Keratinocyte (primary cell): ENCODE results near the gene WASF2. TPM values are rescaled to one million over a fixed set of nuclear protein-coding genes. Genes with fewer than 3 reads are reported as not detected.

Experiments used
- DNase-seq: peaks from one replicate; pipeline ENCODE4 v3.0.0-alpha.2; 2011; ENCODE audit warnings: low read depth, missing footprints, low spot score
- FAIRE-seq: peaks from 2 replicates; lab custom pipeline; 2011; peaks lifted over from hg19 to GRCh38; lab: Jason Lieb, UNC
- H2AFZ ChIP-seq: 2 replicates; pipeline ENCODE4 v1.6.0; 2012; ENCODE audit warnings: low read length, control low read depth, inconsistent platforms; ENCODE audit not compliant: control insufficient read depth
- H3K27ac ChIP-seq: 2 replicates; pipeline ENCODE4 v1.5.1; 2011; ENCODE audit warnings: low read length; ENCODE audit not compliant: control insufficient read depth, insufficient read depth
- H3K27me3 ChIP-seq: 3 replicates; pipeline ENCODE4 v1.6.0; 2011; ENCODE audit warnings: low read length; ENCODE audit not compliant: control insufficient read depth, insufficient read depth; ENCODE audit errors: extremely low read depth
- H3K36me3 ChIP-seq, 2 experiments: 2 replicates in 1 of 2; 3 replicates in 1 of 2; pipeline ENCODE4 v1.5.1; 2011; ENCODE audit warnings: low read length in 2 of 2, mild to moderate bottlenecking in 1 of 2; ENCODE audit not compliant: control insufficient read depth in 2 of 2, insufficient read depth in 2 of 2; ENCODE audit errors: extremely low read depth in 1 of 2
- H3K4me1 ChIP-seq: 3 replicates; pipeline ENCODE4 v1.5.1; 2011; ENCODE audit warnings: low read length; ENCODE audit not compliant: control insufficient read depth, insufficient read depth; ENCODE audit errors: extremely low read depth
- H3K4me2 ChIP-seq: 3 replicates; pipeline ENCODE4 v1.6.0; 2011; ENCODE audit warnings: low read depth, low read length; ENCODE audit not compliant: control insufficient read depth, insufficient read depth; ENCODE audit errors: extremely low read depth
- H3K4me3 ChIP-seq, 3 experiments: fragments of 200-600 bp in 1 of 3; sonication (generic) in 1 of 3; 2 replicates in 2 of 3; 3 replicates in 1 of 3; pipeline ENCODE4 v1.5.1; 2011 to 2016; ENCODE audit warnings: low read length in 3 of 3, mild to moderate bottlenecking in 3 of 3, control low read depth in 2 of 3, inconsistent platforms in 1 of 3, low read depth in 1 of 3, mixed read lengths in 1 of 3, mixed run types in 1 of 3, moderate library complexity in 1 of 3; ENCODE audit not compliant: control insufficient read depth in 2 of 3, insufficient read depth in 2 of 3; ENCODE audit errors: extremely low read depth in 1 of 3
- H3K79me2 ChIP-seq: 2 replicates; pipeline ENCODE4 v1.6.0; 2012; ENCODE audit warnings: low read length; ENCODE audit not compliant: control insufficient read depth, insufficient read depth
- H3K9ac ChIP-seq: 3 replicates; pipeline ENCODE4 v1.6.0; 2011; ENCODE audit warnings: low read length; ENCODE audit not compliant: control insufficient read depth, insufficient read depth; ENCODE audit errors: extremely low read depth
- H3K9me1 ChIP-seq: 3 replicates; pipeline ENCODE4 v1.6.0; 2011; ENCODE audit warnings: low read length; ENCODE audit not compliant: control insufficient read depth, insufficient read depth; ENCODE audit errors: extremely low read depth
- H3K9me3 ChIP-seq: 2 replicates; pipeline ENCODE4 v1.5.1; 2012; ENCODE audit warnings: low read depth, low read length; ENCODE audit not compliant: control insufficient read depth
- H4K20me1 ChIP-seq: 3 replicates; pipeline ENCODE4 v1.6.0; 2011; ENCODE audit warnings: low read length; ENCODE audit not compliant: control insufficient read depth, insufficient read depth; ENCODE audit errors: extremely low read depth
- CTCF ChIP-seq, 3 experiments: IDR thresholded peaks in 1 of 3; conservative IDR thresholded peaks in 1 of 3; optimal IDR thresholded peaks in 1 of 3; 2 replicates in 2 of 3; 3 replicates in 1 of 3; pipeline versions ENCODE3 to v1.5.1; 2011; ENCODE audit warnings: low read length in 3 of 3, mild to moderate bottlenecking in 3 of 3, moderate library complexity in 2 of 3, control low read depth in 1 of 3, inconsistent platforms in 1 of 3; ENCODE audit not compliant: insufficient read depth in 2 of 3; ENCODE audit errors: extremely low read depth in 1 of 3
- EZH2 ChIP-seq: IDR thresholded peaks from one replicate; pipeline ENCODE4 v1.6.1; 2012; ENCODE audit warnings: inconsistent platforms, mild to moderate bottlenecking, low read length, moderate library complexity
- dilution Hi-C: fragments of 300-500 bp; cut with MboI; formaldehyde crosslinking; loops from one replicate; pipeline ENCODE4 v1.7.0; 2020; ENCODE audit warnings: low sequenced_read_pairs; ENCODE audit not compliant: extremely low pct_ligation_motif_present
- polyA plus RNA-seq, 5 experiments: library from polyadenylated mRNA; depleted of rRNA in 3 of 5; stranded (reverse) in 3 of 5; stranded (forward) in 1 of 5; unstranded in 1 of 5; fragments of >200 nt; gene quantifications; 1 replicate in 1 of 5; 2 replicates in 3 of 5; 3 replicates in 1 of 5; pipeline versions ENCODE4 v1.2.1 to v1.2.3, GENCODE V29; 2011 to 2012; ENCODE audit warnings: missing spikeins in 2 of 5, low read depth in 1 of 5, low replicate concordance in 1 of 5

Gene WASF2
- polyA plus RNA-seq, 1 donor (not counting 4 experiments of a cell fraction or from before 2014, with no cell fraction given), result 42.9 TPM

GRCh38 chr1:27535386-27535785 is 45.4 kb upstream of the WASF2 start:
- Histone ChIP-seq H3K79me2 (peaks cover 2% of the 10 kb centered on the region), H3K9me1 (peaks cover 7% of the 10 kb centered on the region), H3K36me3 (peaks cover 4 to 15% of the 10 kb centered on the region in 2 experiments), H3K27me3 (no peaks in the 10 kb centered on the region), H3K9me3 (no peaks in the 10 kb centered on the region), H3K27ac (peak overlapping the region; percentile 40), H2AFZ (no peak overlapping the region), H3K4me2 (no peak overlapping the region), H3K9ac (no peak overlapping the region), H4K20me1 (no peaks in the 10 kb centered on the region), H3K4me3 (no peak overlapping the region), H3K4me1 (peaks cover 53% of the 10 kb centered on the region)
- DNase-seq, result no peak
- no peak for TF ChIP-seq CTCF (optimal IDR thresholded peaks at IDR 0.05 in 1 of 3, IDR thresholded peaks at IDR 0.05 in 1 of 3, conservative IDR thresholded peaks at IDR 0.05 in 1 of 3; ENCODE audit: extremely low read depth in 1 of 3, insufficient read depth in 2 of 3, low read length in 3 of 3)
- FAIRE-seq, result no peak
- dilution Hi-C loops, result no loop called here

GRCh38 chr1:27531959-27532685 is 42.2 kb upstream of the WASF2 start:
- DNase-seq, result no peak
- H3K9me1 ChIP-seq, result peaks cover 1% of the 10 kb centered on the region
- no peak overlapping the region for H2AFZ ChIP-seq
- peaks cover 45% of the 10 kb centered on the region for H3K4me1 ChIP-seq
- no peak overlapping the region for H3K9ac ChIP-seq
- no peaks in the 10 kb centered on the region for H3K27me3 ChIP-seq
- H3K4me2 ChIP-seq, result no peak overlapping the region
- H3K9me3 ChIP-seq, result no peaks in the 10 kb centered on the region
- H3K36me3 ChIP-seq, result peaks cover 0 to 14% of the 10 kb centered on the region in 2 experiments
- no peaks in the 10 kb centered on the region for H4K20me1 ChIP-seq
- FAIRE-seq, result no peak
- H3K79me2 ChIP-seq, result no peaks in the 10 kb centered on the region
- no peak overlapping the region for H3K27ac ChIP-seq
- dilution Hi-C loops, result no loop called here
- H3K4me3 ChIP-seq, result no peak overlapping the region
- TF ChIP-seq EZH2 (no peak), CTCF (optimal IDR thresholded peaks at IDR 0.05 in 1 of 3, IDR thresholded peaks at IDR 0.05 in 1 of 3, conservative IDR thresholded peaks at IDR 0.05 in 1 of 3; ENCODE audit: extremely low read depth in 1 of 3, insufficient read depth in 2 of 3, low read length in 3 of 3) (no peak)
